H9 (cell line): Measurements from ENCODE around the gene FBXL2. TPM values are rescaled to one million over a fixed set of nuclear protein-coding genes. Genes with fewer than 3 reads are reported as not detected.
"Not testable (repeated sequence)": the region's sequence is repeated elsewhere in the genome, so short reads cannot be mapped to it uniquely, and the experiment has no call there.

Experiments
- DNase-seq: peaks from one replicate; pipeline ENCODE4 v3.0.0-alpha.2; 2017
- H2AFZ ChIP-seq: one replicate; pipeline ENCODE4 v1.6.1; 2013; ENCODE audit warnings: mild to moderate bottlenecking, low read length, control low read depth, moderate library complexity
- H2AK5ac ChIP-seq: 2 replicates; pipeline ENCODE4 v1.6.1; 2013; ENCODE audit warnings: low read length, control low read depth, mixed read lengths; ENCODE audit not compliant: insufficient read length
- H2BK120ac ChIP-seq: one replicate; pipeline ENCODE4 v1.6.1; 2013; ENCODE audit warnings: low read depth, mild to moderate bottlenecking, low read length, control low read depth, inconsistent platforms; ENCODE audit not compliant: poor library complexity, severe bottlenecking
- H2BK12ac ChIP-seq: 2 replicates; pipeline ENCODE4 v1.6.1; 2013; ENCODE audit warnings: low read length, control low read depth, mixed read lengths, low read depth; ENCODE audit not compliant: insufficient read length
- H2BK15ac ChIP-seq: 2 replicates; pipeline ENCODE4 v1.6.1; 2013; ENCODE audit warnings: low read depth, low read length, control low read depth
- H2BK20ac ChIP-seq: one replicate; pipeline ENCODE4 v1.6.1; 2013; ENCODE audit warnings: low read depth, mild to moderate bottlenecking, low read length, control low read depth, inconsistent platforms; ENCODE audit not compliant: poor library complexity, severe bottlenecking
- H2BK5ac ChIP-seq: 2 replicates; pipeline ENCODE4 v1.6.1; 2013; ENCODE audit warnings: low read length, control low read depth, mixed read lengths; ENCODE audit not compliant: insufficient read length
- H3K14ac ChIP-seq: 2 replicates; pipeline ENCODE4 v1.6.1; 2013; ENCODE audit warnings: low read length, control low read depth; ENCODE audit not compliant: insufficient read depth
- H3K18ac ChIP-seq: 2 replicates; pipeline ENCODE4 v1.6.1; 2013; ENCODE audit warnings: low read depth, mild to moderate bottlenecking, mixed read lengths, low read length, control low read depth; ENCODE audit not compliant: insufficient read length
- H3K23ac ChIP-seq: 2 replicates; pipeline ENCODE4 v1.6.1; 2013; ENCODE audit warnings: low read length, control low read depth, mixed read lengths, low read depth; ENCODE audit not compliant: insufficient read length
- H3K23me2 ChIP-seq: 2 replicates; pipeline ENCODE4 v1.6.1; 2013; ENCODE audit warnings: low read depth, mild to moderate bottlenecking, mixed read lengths, low read length, control low read depth; ENCODE audit not compliant: insufficient read length, poor library complexity, severe bottlenecking
- H3K27ac ChIP-seq: 2 replicates; pipeline ENCODE4 v1.5.1; 2013; ENCODE audit warnings: low read length, control low read depth, mixed read lengths, low read depth; ENCODE audit not compliant: insufficient read length
- H3K27me3 ChIP-seq: 2 replicates; pipeline ENCODE4 v1.6.1; 2013; ENCODE audit warnings: low read length, control low read depth, inconsistent platforms; ENCODE audit not compliant: insufficient read depth
- H3K4ac ChIP-seq: 2 replicates; pipeline ENCODE4 v1.6.1; 2013; ENCODE audit warnings: low read depth, mild to moderate bottlenecking, control low read depth, inconsistent platforms, low read length, moderate library complexity
- H3K4me1 ChIP-seq: 2 replicates; pipeline ENCODE4 v1.6.1; 2013; ENCODE audit warnings: low read length, control low read depth, inconsistent platforms; ENCODE audit not compliant: insufficient read depth
- H3K4me2 ChIP-seq: 2 replicates; pipeline ENCODE4 v1.6.1; 2013; ENCODE audit warnings: low read length, control low read depth, mixed read lengths; ENCODE audit not compliant: insufficient read length, insufficient read depth
- H3K56ac ChIP-seq: 2 replicates; pipeline ENCODE4 v1.6.1; 2013; ENCODE audit warnings: low read depth, mild to moderate bottlenecking, mixed read lengths, low read length, control low read depth; ENCODE audit not compliant: insufficient read length
- H3K79me1 ChIP-seq: 2 replicates; pipeline ENCODE4 v1.6.1; 2013; ENCODE audit warnings: low read depth, mild to moderate bottlenecking, moderate library complexity, low read length, control low read depth, inconsistent platforms; ENCODE audit not compliant: insufficient read depth, poor library complexity, severe bottlenecking
- H3K79me2 ChIP-seq: 2 replicates; pipeline ENCODE4 v1.6.1; 2013; ENCODE audit warnings: low read length, control low read depth, inconsistent platforms; ENCODE audit not compliant: insufficient read depth
- H3K9ac ChIP-seq: 2 replicates; pipeline ENCODE4 v1.6.1; 2013; ENCODE audit warnings: low read length, control low read depth, mixed read lengths; ENCODE audit not compliant: insufficient read length; ENCODE audit errors: extremely low read depth
- H3K9me3 ChIP-seq: one replicate; pipeline ENCODE4 v1.6.1; 2013; ENCODE audit warnings: low read depth, low read length, inconsistent platforms; ENCODE audit not compliant: control insufficient read depth
- H3T11ph ChIP-seq: one replicate; pipeline ENCODE4 v1.6.1; 2013; ENCODE audit warnings: mild to moderate bottlenecking, low read length, control low read depth, inconsistent platforms
- H4K20me1 ChIP-seq: one replicate; pipeline ENCODE4 v1.6.1; 2013; ENCODE audit not compliant: control insufficient read depth, insufficient read length, insufficient read depth
- H4K5ac ChIP-seq: 2 replicates; pipeline ENCODE4 v1.6.1; 2013; ENCODE audit warnings: low read depth, mild to moderate bottlenecking, mixed read lengths, low read length, control low read depth; ENCODE audit not compliant: insufficient read length
- H4K8ac ChIP-seq: replicated peaks from 2 replicates; pipeline ENCODE4 v1.6.1; 2013; ENCODE audit warnings: low read length, control low read depth, mixed read lengths, low read depth; ENCODE audit not compliant: insufficient read length
- H4K91ac ChIP-seq: 2 replicates; pipeline ENCODE4 v1.6.1; 2013; ENCODE audit warnings: low read depth, mild to moderate bottlenecking, moderate library complexity, mixed read lengths, low read length, control low read depth; ENCODE audit not compliant: insufficient read length
- H3K27ac Mint-ChIP-seq, 3 experiments: 2 replicates in 2 of 3; 3 replicates in 1 of 3; pipeline ENCODE4 v1.8.0; 2020 to 2021; ENCODE audit warnings: mixed read lengths in 3 of 3, mild to moderate bottlenecking in 1 of 3, moderate library complexity in 1 of 3
- H3K27me3 Mint-ChIP-seq: 2 replicates; pipeline ENCODE4 v1.8.0; 2021; ENCODE audit warnings: low read depth, mild to moderate bottlenecking, moderate library complexity, mixed read lengths
- H3K36me3 Mint-ChIP-seq, 3 experiments: 2 replicates in 2 of 3; 3 replicates in 1 of 3; pipeline ENCODE4 v1.8.0; 2020 to 2021; ENCODE audit warnings: low read depth in 3 of 3, mixed read lengths in 3 of 3; ENCODE audit not compliant: insufficient read depth in 1 of 3
- H3K4me1 Mint-ChIP-seq, 2 experiments: 2 replicates each; pipeline ENCODE4 v1.8.0; 2020; ENCODE audit warnings: mixed read lengths in 2 of 2
- H3K4me3 Mint-ChIP-seq, 2 experiments: 2 replicates in 1 of 2; 3 replicates in 1 of 2; pipeline ENCODE4 v1.8.0; 2020 to 2021; ENCODE audit warnings: mild to moderate bottlenecking in 2 of 2, mixed read lengths in 2 of 2, moderate library complexity in 1 of 2
- H3K9me3 Mint-ChIP-seq, 2 experiments: 2 replicates in 1 of 2; 3 replicates in 1 of 2; pipeline ENCODE4 v1.8.0; 2020; ENCODE audit warnings: mild to moderate bottlenecking in 2 of 2, mixed read lengths in 2 of 2, moderate library complexity in 1 of 2
- WGBS: extraction: QIAGEN DNeasy Blood & Tissue Kit; methylation state at CpG from one replicate; pipeline ENCODE4 v1.1.7; 2013; ENCODE audit warnings: missing lambda C conversion rate, low lambda C conversion rate, mixed read lengths; ENCODE audit not compliant: insufficient read length; ENCODE audit errors: extremely low coverage; 5-methylcytosine and 5-hydroxymethylcytosine counted together
- total RNA-seq: library from RNA; stranded (reverse); gene quantifications from 2 replicates; pipeline ENCODE4 v1.2.1, GENCODE V29; 2021
- TF ChIP-seq, protein P1 (sequence below): fragments of 200-600 bp; sonication (generic); conservative IDR thresholded peaks from 3 replicates; pipeline ENCODE4 v1.8.0; 2021; ENCODE audit warnings: antibody characterized with exemption, mild to moderate bottlenecking

FBXL2 gene
- total RNA-seq, 1 experiment from 2014 or later = 2.7 TPM

DNA sequence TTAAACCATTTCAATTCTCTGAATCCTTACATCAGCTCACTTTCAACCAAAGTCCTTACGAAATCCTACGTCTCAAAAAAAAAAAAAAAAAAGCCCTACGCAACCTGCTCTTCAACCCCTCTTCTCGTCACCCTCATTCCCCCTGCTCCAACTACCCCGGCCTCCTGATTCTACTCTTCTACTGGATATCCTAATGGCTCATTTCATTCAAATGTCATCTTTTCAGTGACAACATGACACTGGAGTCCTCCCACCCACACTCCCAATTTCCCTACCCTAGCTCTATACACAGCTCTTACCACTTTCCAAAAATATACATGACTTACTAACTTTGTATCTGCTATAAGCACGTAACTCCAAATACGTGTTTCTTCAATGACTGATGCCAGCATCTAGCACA, 151.5 kb downstream of the FBXL2 start:
- Histone ChIP-seq H3K4ac (no peak overlapping the region), H2BK15ac (no peak overlapping the region), H3K79me1 (peaks cover 10% of the 10 kb centered on the region), H3K79me2 (peaks cover 46% of the 10 kb centered on the region), H4K91ac (no peak overlapping the region), H3K23me2 (no peaks in the 10 kb centered on the region), H3K4me1 (peaks cover 16% of the 10 kb centered on the region), H3K9ac (no peak overlapping the region), H3K23ac (no peak overlapping the region), H3K18ac (no peak overlapping the region), H2BK20ac (no peak overlapping the region), H3K9me3 (no peaks in the 10 kb centered on the region), H3K27ac (no peak overlapping the region), H2BK5ac (no peak overlapping the region), H4K8ac (no peak overlapping the region), H2AK5ac (no peak overlapping the region), H3K56ac (no peak overlapping the region), H3K14ac (no peak overlapping the region), H2BK12ac (no peak overlapping the region), H3K27me3 (no peaks in the 10 kb centered on the region), H3K4me2 (no peak overlapping the region), H4K5ac (no peak overlapping the region), H3T11ph (no peak overlapping the region), H2AFZ (no peak overlapping the region), H2BK120ac (no peak overlapping the region), H4K20me1 (no peaks in the 10 kb centered on the region)
- no peaks in the 10 kb centered on the region for H3K27me3 Mint-ChIP-seq
- peaks cover 75 to 78% of the 10 kb centered on the region in 2 experiments for H3K4me1 Mint-ChIP-seq
- no CpG with 5 or more reads among the region's 7 CpGs for WGBS
- H3K9me3 Mint-ChIP-seq = no peaks in the 10 kb centered on the region
- peaks cover 12 to 17% (median 14%) of the 10 kb centered on the region in 3 experiments; a peak in 6 of 7 replicates for H3K36me3 Mint-ChIP-seq
- peak overlapping the region in 2 of 3 experiments; percentile 49 to 57; a peak in 4 of 7 replicates for H3K27ac Mint-ChIP-seq
- peak overlapping the region in 1 of 2 experiments; percentile 9; a peak in 2 of 5 replicates for H3K4me3 Mint-ChIP-seq
- DNase-seq = no peak
- TF ChIP-seq, protein P1, sequence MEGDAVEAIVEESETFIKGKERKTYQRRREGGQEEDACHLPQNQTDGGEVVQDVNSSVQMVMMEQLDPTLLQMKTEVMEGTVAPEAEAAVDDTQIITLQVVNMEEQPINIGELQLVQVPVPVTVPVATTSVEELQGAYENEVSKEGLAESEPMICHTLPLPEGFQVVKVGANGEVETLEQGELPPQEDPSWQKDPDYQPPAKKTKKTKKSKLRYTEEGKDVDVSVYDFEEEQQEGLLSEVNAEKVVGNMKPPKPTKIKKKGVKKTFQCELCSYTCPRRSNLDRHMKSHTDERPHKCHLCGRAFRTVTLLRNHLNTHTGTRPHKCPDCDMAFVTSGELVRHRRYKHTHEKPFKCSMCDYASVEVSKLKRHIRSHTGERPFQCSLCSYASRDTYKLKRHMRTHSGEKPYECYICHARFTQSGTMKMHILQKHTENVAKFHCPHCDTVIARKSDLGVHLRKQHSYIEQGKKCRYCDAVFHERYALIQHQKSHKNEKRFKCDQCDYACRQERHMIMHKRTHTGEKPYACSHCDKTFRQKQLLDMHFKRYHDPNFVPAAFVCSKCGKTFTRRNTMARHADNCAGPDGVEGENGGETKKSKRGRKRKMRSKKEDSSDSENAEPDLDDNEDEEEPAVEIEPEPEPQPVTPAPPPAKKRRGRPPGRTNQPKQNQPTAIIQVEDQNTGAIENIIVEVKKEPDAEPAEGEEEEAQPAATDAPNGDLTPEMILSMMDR = no peak

DNA sequence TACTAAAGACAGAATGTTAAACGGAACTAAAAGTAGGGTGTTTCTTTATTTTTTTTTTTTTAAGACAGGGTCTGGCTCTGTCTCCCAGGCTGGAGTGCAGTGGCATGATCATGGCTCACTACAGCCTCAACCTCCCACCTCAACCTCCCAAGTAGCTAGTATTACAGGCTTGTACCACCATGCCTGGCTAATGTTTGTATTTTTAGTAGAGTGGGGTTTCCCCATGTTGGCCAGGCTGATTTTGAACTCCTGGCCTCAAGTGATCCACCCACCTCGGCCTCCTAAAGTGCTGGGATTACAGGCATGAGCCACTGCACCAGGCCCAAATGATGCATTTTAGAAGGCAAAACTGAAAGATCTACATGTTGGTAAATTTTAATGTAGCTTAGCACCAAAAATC, 152.1 kb downstream of the FBXL2 start:
- H3K14ac ChIP-seq, H3K27me3 Mint-ChIP-seq, H2BK12ac ChIP-seq, H3K27me3 ChIP-seq, H3K4me2 ChIP-seq, H2BK20ac ChIP-seq, DNase-seq, H3K27ac Mint-ChIP-seq, H2BK120ac ChIP-seq, H4K20me1 ChIP-seq, H3K27ac ChIP-seq, H2BK5ac ChIP-seq, H3K18ac ChIP-seq, H3K9ac ChIP-seq, H4K8ac ChIP-seq, H3K4ac ChIP-seq, H3K23ac ChIP-seq, H3T11ph ChIP-seq, H3K9me3 ChIP-seq, H2AFZ ChIP-seq, H2BK15ac ChIP-seq, H3K79me1 ChIP-seq, H3K23me2 ChIP-seq, H4K91ac ChIP-seq, H3K56ac ChIP-seq, H2AK5ac ChIP-seq, H3K4me3 Mint-ChIP-seq, H3K9me3 Mint-ChIP-seq, H4K5ac ChIP-seq: not testable (repeated sequence)
- H3K4me1 Mint-ChIP-seq = peaks cover 75 to 80% of the 10 kb centered on the region in 2 experiments
- Histone ChIP-seq H3K4me1 (peaks cover 16% of the 10 kb centered on the region), H3K79me2 (peaks cover 50% of the 10 kb centered on the region)
- H3K36me3 Mint-ChIP-seq = peaks cover 8 to 11% (median 10%) of the 10 kb centered on the region in 3 experiments; a peak in 6 of 7 replicates
- no CpG with 5 or more reads among the region's 2 CpGs for WGBS
